HCT116 (cell line): ENCODE data around the gene KATNBL1.
"Not testable (repeated sequence)": the region's sequence is repeated elsewhere in the genome, so short reads cannot be mapped to it uniquely, and the experiment has no call there.

Experiments
- EZH2 ChIP-seq: fragments of 200-600 bp; sonication (generic); IDR thresholded peaks from 2 replicates; pipeline ENCODE4 v1.6.1; 2017; ENCODE audit warnings: antibody characterized with exemption, mixed run types
- POLR2AphosphoS5 ChIP-seq: IDR thresholded peaks from 2 replicates; pipeline ENCODE4 v1.6.1; 2011; ENCODE audit warnings: mild to moderate bottlenecking, low read depth, low read length, moderate library complexity
- ZBTB33 ChIP-seq: IDR thresholded peaks from 2 replicates; pipeline ENCODE4 v1.6.1; 2011; ENCODE audit warnings: mild to moderate bottlenecking, low read length, moderate library complexity; ENCODE audit not compliant: insufficient replicate concordance; ENCODE audit errors: extremely low read depth
- TF ChIP-seq, protein P1 (sequence below), 3 experiments: fragments of 200-600 bp in 1 of 3; sonication (generic) in 1 of 3; IDR thresholded peaks in 2 of 3; conservative IDR thresholded peaks in 1 of 3; 2 replicates each; pipeline ENCODE4 v1.5.1; 2012 to 2017; ENCODE audit warnings: low read depth in 2 of 3, low read length in 2 of 3, antibody characterized with exemption in 1 of 3, borderline replicate concordance in 1 of 3, control low read depth in 1 of 3, mild to moderate bottlenecking in 1 of 3, mixed read lengths in 1 of 3, mixed run types in 1 of 3, moderate library complexity in 1 of 3; ENCODE audit not compliant: insufficient read depth in 1 of 3

- not testable (repeated sequence) for TF ChIP-seq EZH2, POLR2AphosphoS5, ZBTB33
- TF ChIP-seq, protein P1, sequence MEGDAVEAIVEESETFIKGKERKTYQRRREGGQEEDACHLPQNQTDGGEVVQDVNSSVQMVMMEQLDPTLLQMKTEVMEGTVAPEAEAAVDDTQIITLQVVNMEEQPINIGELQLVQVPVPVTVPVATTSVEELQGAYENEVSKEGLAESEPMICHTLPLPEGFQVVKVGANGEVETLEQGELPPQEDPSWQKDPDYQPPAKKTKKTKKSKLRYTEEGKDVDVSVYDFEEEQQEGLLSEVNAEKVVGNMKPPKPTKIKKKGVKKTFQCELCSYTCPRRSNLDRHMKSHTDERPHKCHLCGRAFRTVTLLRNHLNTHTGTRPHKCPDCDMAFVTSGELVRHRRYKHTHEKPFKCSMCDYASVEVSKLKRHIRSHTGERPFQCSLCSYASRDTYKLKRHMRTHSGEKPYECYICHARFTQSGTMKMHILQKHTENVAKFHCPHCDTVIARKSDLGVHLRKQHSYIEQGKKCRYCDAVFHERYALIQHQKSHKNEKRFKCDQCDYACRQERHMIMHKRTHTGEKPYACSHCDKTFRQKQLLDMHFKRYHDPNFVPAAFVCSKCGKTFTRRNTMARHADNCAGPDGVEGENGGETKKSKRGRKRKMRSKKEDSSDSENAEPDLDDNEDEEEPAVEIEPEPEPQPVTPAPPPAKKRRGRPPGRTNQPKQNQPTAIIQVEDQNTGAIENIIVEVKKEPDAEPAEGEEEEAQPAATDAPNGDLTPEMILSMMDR (IDR thresholded peaks at IDR 0.05 in 2 of 3, conservative IDR thresholded peaks at IDR 0.05 in 1 of 3; ENCODE audit: borderline replicate concordance in 1 of 3, insufficient read depth in 1 of 3, low read depth in 2 of 3, low read length in 2 of 3) = not testable (repeated sequence)
Observed at GRCh38 chr15:34120420-34120819, 89.5 kb downstream of the KATNBL1 start.
